NT2/D1 (cell line): ENCODE measurements around the gene FOXP1.

Source experiments
- DNase-seq: peaks from one replicate; pipeline ENCODE4 v3.0.0-alpha.2; 2011; ENCODE audit warnings: low read depth, low spot score
- H3K27me3 ChIP-seq: 2 replicates; pipeline ENCODE4 v1.6.0; 2011; ENCODE audit warnings: mild to moderate bottlenecking; ENCODE audit not compliant: insufficient read length, insufficient read depth
- H3K36me3 ChIP-seq: 2 replicates; pipeline ENCODE4 v1.6.1; 2011; ENCODE audit warnings: mild to moderate bottlenecking, low read length, mixed read lengths; ENCODE audit not compliant: insufficient read depth, insufficient read length
- H3K4me1 ChIP-seq: 2 replicates; pipeline ENCODE4 v1.5.1; 2011; ENCODE audit not compliant: insufficient read depth, insufficient read length
- H3K4me3 ChIP-seq: 2 replicates; pipeline ENCODE4 v1.5.1; 2011; ENCODE audit warnings: low read depth; ENCODE audit not compliant: insufficient read length
- H3K9ac ChIP-seq: 2 replicates; pipeline ENCODE4 v1.6.0; 2011; ENCODE audit warnings: low read depth; ENCODE audit not compliant: insufficient read length
- H3K9me3 ChIP-seq: 2 replicates; pipeline ENCODE4 v1.5.1; 2011; ENCODE audit warnings: mild to moderate bottlenecking, low read length; ENCODE audit not compliant: insufficient read depth
- SUZ12 ChIP-seq: IDR thresholded peaks from 2 replicates; pipeline ENCODE4 v1.6.1; 2011; ENCODE audit not compliant: insufficient read length, insufficient read depth; ENCODE audit errors: extremely low read depth
- YY1 ChIP-seq: IDR thresholded peaks from 2 replicates; pipeline ENCODE4 v1.6.1; 2011; ENCODE audit not compliant: insufficient read length, insufficient read depth
- ZNF274 ChIP-seq: IDR thresholded peaks from 2 replicates; pipeline ENCODE4 v1.6.1; 2011; ENCODE audit warnings: mild to moderate bottlenecking, low read depth, low read length

Gene FOXP1

GRCh38 chr3:71225002-71225684, 358.4 kb downstream of the FOXP1 start:
- no peaks in the 10 kb centered on the region for H3K36me3 ChIP-seq
- no peaks in the 10 kb centered on the region for H3K9me3 ChIP-seq
- H3K27me3 ChIP-seq: no peaks in the 10 kb centered on the region
- peaks cover 2% of the 10 kb centered on the region for H3K4me1 ChIP-seq
- no peak overlapping the region for H3K9ac ChIP-seq
- no peak for DNase-seq
- TF ChIP-seq ZNF274: no peak
- TF ChIP-seq SUZ12: no peak
- TF ChIP-seq YY1: no peak
- no peak overlapping the region for H3K4me3 ChIP-seq

GRCh38 chr3:71219744-71220638, 363.5 kb downstream of the FOXP1 start:
- TF ChIP-seq SUZ12 (no peak), ZNF274 (no peak), YY1 (no peak)
- DNase-seq: no peak
- Histone ChIP-seq H3K4me1 (no peaks in the 10 kb centered on the region), H3K9ac (no peak overlapping the region), H3K4me3 (no peak overlapping the region), H3K36me3 (no peaks in the 10 kb centered on the region), H3K27me3 (no peaks in the 10 kb centered on the region), H3K9me3 (no peaks in the 10 kb centered on the region)

GRCh38 chr3:71218508-71218907, 365.0 kb downstream of the FOXP1 start:
- Histone ChIP-seq H3K9ac (no peak overlapping the region), H3K4me3 (no peak overlapping the region), H3K36me3 (no peaks in the 10 kb centered on the region), H3K4me1 (no peaks in the 10 kb centered on the region), H3K9me3 (no peaks in the 10 kb centered on the region), H3K27me3 (no peaks in the 10 kb centered on the region)
- DNase-seq: no peak
- TF ChIP-seq ZNF274: no peak
- TF ChIP-seq YY1: no peak
- no peak for TF ChIP-seq SUZ12

GRCh38 chr3:71217640-71218222, 365.8 kb downstream of the FOXP1 start:
- Histone ChIP-seq H3K9ac (no peak overlapping the region), H3K27me3 (no peaks in the 10 kb centered on the region), H3K4me1 (no peaks in the 10 kb centered on the region), H3K9me3 (no peaks in the 10 kb centered on the region), H3K36me3 (no peaks in the 10 kb centered on the region), H3K4me3 (no peak overlapping the region)
- DNase-seq: no peak
- TF ChIP-seq YY1 (no peak), ZNF274 (no peak), SUZ12 (no peak)

GRCh38 chr3:71215351-71215750, 368.2 kb downstream of the FOXP1 start:
- Histone ChIP-seq H3K36me3 (no peaks in the 10 kb centered on the region), H3K9ac (no peak overlapping the region), H3K4me3 (no peak overlapping the region), H3K4me1 (no peaks in the 10 kb centered on the region), H3K27me3 (no peaks in the 10 kb centered on the region), H3K9me3 (no peaks in the 10 kb centered on the region)
- no peak for DNase-seq
- TF ChIP-seq ZNF274 (no peak), SUZ12 (no peak), YY1 (no peak)

GRCh38 chr3:71214797-71215196, 368.7 kb downstream of the FOXP1 start:
- no peak for DNase-seq
- no peak overlapping the region for H3K4me3 ChIP-seq
- no peaks in the 10 kb centered on the region for H3K9me3 ChIP-seq
- TF ChIP-seq SUZ12 (no peak), YY1 (no peak), ZNF274 (no peak)
- no peaks in the 10 kb centered on the region for H3K27me3 ChIP-seq
- H3K9ac ChIP-seq: no peak overlapping the region
- H3K36me3 ChIP-seq: no peaks in the 10 kb centered on the region
- H3K4me1 ChIP-seq: no peaks in the 10 kb centered on the region

GRCh38 chr3:71214016-71214415, 369.5 kb downstream of the FOXP1 start:
- no peak overlapping the region for H3K9ac ChIP-seq
- H3K36me3 ChIP-seq: no peaks in the 10 kb centered on the region
- no peaks in the 10 kb centered on the region for H3K4me1 ChIP-seq
- H3K9me3 ChIP-seq: no peaks in the 10 kb centered on the region
- H3K4me3 ChIP-seq: no peak overlapping the region
- TF ChIP-seq SUZ12: no peak
- TF ChIP-seq YY1: no peak
- no peak for TF ChIP-seq ZNF274
- no peak for DNase-seq
- no peaks in the 10 kb centered on the region for H3K27me3 ChIP-seq
